IMR-90 (cell line): ENCODE data around the gene XPO6. TPM values are rescaled to one million over a fixed set of nuclear protein-coding genes. Genes with fewer than 3 reads are reported as not detected.

Experiments
- ATAC-seq: fragments of 200-7000 bp; cut with Tn5 transposase; 2 replicates; pipeline ENCODE4 v1.9.1; 2020; ENCODE audit warnings: low read depth, mild to moderate bottlenecking, moderate library complexity
- BruUV-seq: library from RNA; stranded (reverse); fragments of 400-500 nt; replicated peaks from 2 replicates; lab custom pipeline; 2021; lab: Mats Ljungman, UMichigan
- CTCF ChIA-PET: fragments of 300-600 bp; formaldehyde crosslinking; extraction: SDS; loops from one replicate; lab custom pipeline; 2021; ENCODE audit warnings: antibody characterized with exemption; lab: Yijun Ruan, JAX
- POLR2A ChIA-PET: fragments of 300-600 bp; sonication (Branson Sonifier 250); formaldehyde crosslinking; loops from one replicate; lab custom pipeline; 2022; ENCODE audit warnings: antibody characterized with exemption; ENCODE audit not compliant: unreplicated experiment; lab: Charles Lee
- DNase-seq: peaks from one replicate; pipeline ENCODE4 v3.0.0; 2013
- H2AFZ ChIP-seq: replicated peaks from 2 replicates; pipeline ENCODE3; 2013; ENCODE audit warnings: low read length, mild to moderate bottlenecking; ENCODE audit not compliant: poor library complexity
- H2AK5ac ChIP-seq: 2 replicates; pipeline ENCODE4 v1.6.1; 2013; ENCODE audit warnings: low read depth, low read length, inconsistent platforms
- H2AK9ac ChIP-seq: replicated peaks from 2 replicates; pipeline ENCODE3; 2013; ENCODE audit warnings: mild to moderate bottlenecking, low read depth, low read length, moderate library complexity; ENCODE audit not compliant: poor library complexity
- H2BK120ac ChIP-seq: 2 replicates; pipeline ENCODE4 v1.6.1; 2013; ENCODE audit warnings: low read depth, low read length, inconsistent platforms
- H2BK15ac ChIP-seq: 3 replicates; pipeline ENCODE4 v1.6.1; 2013; ENCODE audit warnings: low read depth, low read length, inconsistent platforms
- H2BK20ac ChIP-seq: 2 replicates; pipeline ENCODE4 v1.6.1; 2013; ENCODE audit warnings: low read depth, mild to moderate bottlenecking, inconsistent platforms, low read length, moderate library complexity
- H2BK5ac ChIP-seq: 2 replicates; pipeline ENCODE4 v1.6.1; 2013; ENCODE audit warnings: mild to moderate bottlenecking, low read depth, low read length, inconsistent platforms; ENCODE audit not compliant: poor library complexity, severe bottlenecking
- H3K14ac ChIP-seq: replicated peaks from 2 replicates; pipeline ENCODE4 v1.6.1; 2013; ENCODE audit warnings: low read depth, low read length, inconsistent platforms
- H3K18ac ChIP-seq: 2 replicates; pipeline ENCODE4 v1.6.1; 2013; ENCODE audit warnings: low read depth, low read length, control low read depth
- H3K23ac ChIP-seq: 2 replicates; pipeline ENCODE4 v1.6.1; 2013; ENCODE audit warnings: low read depth, low read length, inconsistent platforms
- H3K27ac ChIP-seq: 2 replicates; pipeline ENCODE4 v1.5.1; 2013; ENCODE audit warnings: mild to moderate bottlenecking, control low read depth, low read length; ENCODE audit not compliant: insufficient read depth
- H3K27me3 ChIP-seq: 2 replicates; pipeline ENCODE4 v1.6.1; 2013; ENCODE audit warnings: low read length; ENCODE audit not compliant: control insufficient read depth, insufficient read depth
- H3K36me3 ChIP-seq: 2 replicates; pipeline ENCODE4 v1.6.1; 2013; ENCODE audit warnings: low read length, mixed read lengths; ENCODE audit not compliant: control insufficient read depth, insufficient read depth
- H3K4ac ChIP-seq: 2 replicates; pipeline ENCODE4 v1.6.1; 2013; ENCODE audit warnings: low read depth, low read length, inconsistent platforms
- H3K4me1 ChIP-seq: 2 replicates; pipeline ENCODE4 v1.6.1; 2013; ENCODE audit warnings: low read length, mixed read lengths; ENCODE audit not compliant: control insufficient read depth, insufficient read depth
- H3K4me2 ChIP-seq: 2 replicates; pipeline ENCODE4 v1.6.1; 2013; ENCODE audit warnings: low read depth, mild to moderate bottlenecking, control low read depth, low read length, moderate library complexity
- H3K4me3 ChIP-seq: 2 replicates; pipeline ENCODE4 v1.5.1; 2013; ENCODE audit warnings: low read depth, mild to moderate bottlenecking, control low read depth, low read length, moderate library complexity; ENCODE audit not compliant: insufficient read depth
- H3K56ac ChIP-seq: 2 replicates; pipeline ENCODE4 v1.6.1; 2013; ENCODE audit warnings: low read length, inconsistent platforms; ENCODE audit not compliant: insufficient read depth; ENCODE audit errors: extremely low read depth
- H3K79me1 ChIP-seq, 2 experiments: 2 replicates each; pipeline ENCODE4 v1.6.1; 2013; ENCODE audit warnings: low read length in 2 of 2, inconsistent platforms in 1 of 2, low read depth in 1 of 2
- H3K9ac ChIP-seq: 2 replicates; pipeline ENCODE4 v1.6.1; 2013; ENCODE audit warnings: low read depth, low read length, control low read depth
- H3K9me1 ChIP-seq: 2 replicates; pipeline ENCODE4 v1.6.1; 2013; ENCODE audit warnings: low read length, inconsistent platforms; ENCODE audit not compliant: insufficient read depth
- H3K9me3 ChIP-seq: 2 replicates; pipeline ENCODE4 v1.6.1; 2013; ENCODE audit warnings: low read length; ENCODE audit not compliant: control insufficient read depth, insufficient read depth
- H4K20me1 ChIP-seq: 2 replicates; pipeline ENCODE4 v1.6.1; 2013; ENCODE audit warnings: low read length, inconsistent platforms; ENCODE audit not compliant: insufficient read depth
- H4K5ac ChIP-seq: 2 replicates; pipeline ENCODE4 v1.6.1; 2013; ENCODE audit warnings: mild to moderate bottlenecking, low read depth, low read length, control low read depth
- H4K8ac ChIP-seq, 2 experiments: 2 replicates each; pipeline ENCODE4 v1.6.1; 2013; ENCODE audit warnings: low read depth in 2 of 2, low read length in 2 of 2, control low read depth in 1 of 2, inconsistent platforms in 1 of 2
- H4K91ac ChIP-seq: 2 replicates; pipeline ENCODE4 v1.6.1; 2013; ENCODE audit warnings: low read depth, low read length, inconsistent platforms; ENCODE audit not compliant: insufficient read depth
- BHLHE40 ChIP-seq: fragments of 150-350 bp; IDR thresholded peaks from 2 replicates; pipeline ENCODE4 v1.6.1; 2016; ENCODE audit warnings: mild to moderate bottlenecking, low read depth, low read length
- CEBPB ChIP-seq: IDR thresholded peaks from 2 replicates; pipeline ENCODE4 v1.6.1; 2012; ENCODE audit warnings: low read depth, low read length, improper control_type of control experiment
- CTCF ChIP-seq: conservative IDR thresholded peaks from 2 replicates; pipeline ENCODE4 v1.5.1; 2012; ENCODE audit warnings: mild to moderate bottlenecking, low read depth, low read length, improper control_type of control experiment
- FOS ChIP-seq: fragments of 150-350 bp; IDR thresholded peaks from 2 replicates; pipeline ENCODE4 v1.6.1; 2016; ENCODE audit warnings: low read depth, low read length
- MAFK ChIP-seq: IDR thresholded peaks from 2 replicates; pipeline ENCODE4 v1.6.1; 2012; ENCODE audit warnings: low read depth, low read length, improper control_type of control experiment
- MAZ ChIP-seq: IDR thresholded peaks from 2 replicates; pipeline ENCODE4 v1.6.1; 2012; ENCODE audit warnings: low read depth, mild to moderate bottlenecking, low read length, improper control_type of control experiment, moderate library complexity, borderline replicate concordance
- MXI1 ChIP-seq: IDR thresholded peaks from 2 replicates; pipeline ENCODE4 v1.6.1; 2012; ENCODE audit warnings: low read depth, mild to moderate bottlenecking, low read length, moderate library complexity, borderline replicate concordance
- NFE2L2 ChIP-seq: fragments of 150-350 bp; IDR thresholded peaks from 2 replicates; pipeline ENCODE4 v1.6.1; 2016; ENCODE audit warnings: low read depth, mild to moderate bottlenecking, low read length
- POLR2A ChIP-seq: IDR thresholded peaks from 2 replicates; pipeline ENCODE4 v1.6.1; 2012; ENCODE audit warnings: mild to moderate bottlenecking, low read depth, low read length
- RAD21 ChIP-seq: IDR thresholded peaks from 2 replicates; pipeline ENCODE4 v1.6.1; 2012; ENCODE audit warnings: low read length, improper control_type of control experiment
- RCOR1 ChIP-seq: IDR thresholded peaks from 2 replicates; pipeline ENCODE4 v1.6.1; 2012; ENCODE audit warnings: mild to moderate bottlenecking, low read length, improper control_type of control experiment; ENCODE audit not compliant: insufficient replicate concordance
- RFX5 ChIP-seq: IDR thresholded peaks from 2 replicates; pipeline ENCODE4 v1.8.0; 2012; ENCODE audit warnings: low read depth, mild to moderate bottlenecking, low read length, moderate library complexity
- SMC3 ChIP-seq: fragments of 150-350 bp; IDR thresholded peaks from 2 replicates; pipeline ENCODE4 v1.6.1; 2016; ENCODE audit warnings: low read depth, mild to moderate bottlenecking, antibody characterized with exemption, low read length, moderate library complexity
- USF2 ChIP-seq: fragments of 150-350 bp; IDR thresholded peaks from 2 replicates; pipeline ENCODE4 v1.6.1; 2017; ENCODE audit warnings: mild to moderate bottlenecking, antibody characterized with exemption, low read length, low read depth
- WGBS, 2 experiments: methylation state at CpG; one replicate each; pipeline versions ENCODE4 v1.1.5 to v1.1.7; 2013; ENCODE audit warnings: missing lambda C conversion rate in 2 of 2; ENCODE audit not compliant: insufficient read length in 1 of 2; ENCODE audit errors: extremely low coverage in 2 of 2; 5-methylcytosine and 5-hydroxymethylcytosine counted together
- dilution Hi-C: fragments of 300-500 bp; cut with HindIII; formaldehyde crosslinking; loops from one replicate; pipeline ENCODE4 v1.14.3; 2018; ENCODE audit warnings: low sequenced_read_pairs; ENCODE audit not compliant: unreplicated experiment
- in situ Hi-C: fragments of 300-500 bp; cut with MboI; formaldehyde crosslinking; loops from 3 replicates; pipeline ENCODE4 v1.14.3; 2019; ENCODE audit warnings: low sequenced_read_pairs, inconsistent platforms, mixed read lengths
- intact Hi-C: fragments of 100-400 bp; cut with micrococcal nuclease; formaldehyde crosslinking; loops from 2 replicates; pipeline ENCODE4 v1.10.0; 2022
- polyA plus RNA-seq, 3 experiments: library from polyadenylated mRNA; depleted of rRNA; stranded (reverse); fragments of >200 nt; gene quantifications; 2 replicates each; pipeline ENCODE4 v1.2.3, GENCODE V29; 2012; ENCODE audit warnings: low replicate concordance in 1 of 3
- total RNA-seq: library from RNA; depleted of rRNA; stranded (reverse); fragments of >200 nt; gene quantifications from 2 replicates; pipeline ENCODE4 v1.2.3, GENCODE V29; 2012

The XPO6 gene
- total and polyA plus RNA-seq, 2 of the 4 experiments (the other 2 are of a cell fraction) = 108 to 184 TPM

GRCh38 chr16:28151180-28151579 lies 60.6 kb downstream of the XPO6 start:
- intact Hi-C loops (no loop called here), in situ Hi-C loops (no loop called here), dilution Hi-C loops (no loop called here)
- Histone ChIP-seq H4K8ac (no peak overlapping the region), H2BK20ac (no peak overlapping the region), H3K9ac (no peak overlapping the region), H3K56ac (no peak overlapping the region), H2BK15ac (no peak overlapping the region), H3K27ac (no peak overlapping the region), H3K9me3 (no peaks in the 10 kb centered on the region), H2BK120ac (no peak overlapping the region), H2AK5ac (no peak overlapping the region), H3K4ac (no peak overlapping the region), H3K4me3 (no peak overlapping the region), H3K4me2 (no peak overlapping the region), H3K18ac (no peak overlapping the region), H4K5ac (no peak overlapping the region), H3K4me1 (peaks cover 3% of the 10 kb centered on the region), H3K79me1 (peaks cover 46 to 78% of the 10 kb centered on the region in 2 experiments), H2AK9ac (no peak overlapping the region), H2AFZ (no peak overlapping the region), H2BK5ac (no peak overlapping the region), H3K9me1 (peaks cover 7% of the 10 kb centered on the region; the same call in 1 of the 2 replicates), H3K36me3 (peaks cover 57% of the 10 kb centered on the region), H3K27me3 (no peaks in the 10 kb centered on the region), H3K23ac (no peak overlapping the region; the same call in 1 of the 2 replicates), H4K91ac (no peak overlapping the region), H3K14ac (no peak overlapping the region), H4K20me1 (peaks cover 7% of the 10 kb centered on the region; the same call in 1 of the 2 replicates)
- ChIA-PET POLR2A (no interaction called here), CTCF (interaction anchor here (0.9 to 1.6 kb wide), 2 partner anchors 21 to 43 kb away, joined by 3 read pairs; no protein-coding TSS in a partner anchor)
- 88% methylated on average over 1 of the region's 7 CpGs; no CpG with 5 or more reads in 1 of the 2 experiments for WGBS, 2 experiments
- BruUV-seq = no TSS peak
- DNase-seq (no peak), ATAC-seq (no peak)
- TF ChIP-seq RCOR1 (no peak), RAD21 (no peak), MAFK (no peak), USF2 (no peak), RFX5 (no peak), CEBPB (no peak), MAZ (no peak), NFE2L2 (no peak), BHLHE40 (no peak), CTCF (no peak), SMC3 (no peak), FOS (no peak), POLR2A (no peak), MXI1 (no peak)
